ENCODE measurements around the gene EXOC4. TPM values are rescaled to one million over a fixed set of nuclear protein-coding genes. Genes with fewer than 3 reads are reported as not detected.

The EXOC4 gene
- total RNA-seq, 3 donors from 2014 or later: 63.9 to 90.2 (median 89.5) TPM

GRCh38 chr7:133746847-133747246, 494.0 kb downstream of the EXOC4 start:
- no peak for ATAC-seq
- Histone ChIP-seq H3K9me3 (no peaks in the 10 kb centered on the region), H3K36me3 (ENCODE audit: low read depth) (no peaks in the 10 kb centered on the region), H3K4me3 (no peak overlapping the region), H3K4me1 (ENCODE audit: low read depth) (no peaks in the 10 kb centered on the region)
- no peak for DNase-seq
- intact Hi-C loops (cut with DNase I, micrococcal nuclease): loop anchor here in 1 of 2 donors (10.0 kb wide), 1 partner anchor 338 kb away; no protein-coding TSS in a partner anchor
- TF ChIP-seq CTCF (IDR thresholded peaks at IDR 0.05): no peak

- no peak for TF ChIP-seq CTCF (IDR thresholded peaks at IDR 0.05)
- Histone ChIP-seq H3K36me3 (ENCODE audit: low read depth) (no peaks in the 10 kb centered on the region), H3K9me3 (no peaks in the 10 kb centered on the region), H3K4me1 (ENCODE audit: low read depth) (peaks cover under 1% of the 10 kb centered on the region), H3K4me3 (no peak overlapping the region)
- ATAC-seq (no peak), DNase-seq (no peak)
- intact Hi-C loops (cut with DNase I, micrococcal nuclease): loop anchor here in 1 of 2 donors (10.0 kb wide), 1 partner anchor 336 kb away; no protein-coding TSS in a partner anchor
Observed at GRCh38 chr7:133748443-133749407, 495.8 kb downstream of the EXOC4 start.

GRCh38 chr7:133750287-133750686, 497.4 kb downstream of the EXOC4 start:
- Histone ChIP-seq H3K9me3 (no peaks in the 10 kb centered on the region), H3K4me3 (no peak overlapping the region), H3K4me1 (ENCODE audit: low read depth) (peaks cover 7% of the 10 kb centered on the region), H3K36me3 (ENCODE audit: low read depth) (no peaks in the 10 kb centered on the region)
- ATAC-seq: no peak
- no peak for TF ChIP-seq CTCF (IDR thresholded peaks at IDR 0.05)
- no peak for DNase-seq
- intact Hi-C loops (cut with DNase I, micrococcal nuclease): no loop called here

- intact Hi-C loops (cut with DNase I, micrococcal nuclease): no loop called here
- no peaks in the 10 kb centered on the region for H3K9me3 ChIP-seq
- ATAC-seq: no peak
- no peak for DNase-seq
- no peak for TF ChIP-seq CTCF (IDR thresholded peaks at IDR 0.05)
- H3K4me1 ChIP-seq (ENCODE audit: low read depth): peaks cover 7% of the 10 kb centered on the region
- H3K36me3 ChIP-seq (ENCODE audit: low read depth): no peaks in the 10 kb centered on the region
- H3K4me3 ChIP-seq: no peak overlapping the region
Observed at GRCh38 chr7:133751079-133751478, 498.2 kb downstream of the EXOC4 start.

- DNase-seq (peak in 1 of 3 donors; percentile 23), ATAC-seq (peak; percentile 66)
- intact Hi-C loops (cut with DNase I, micrococcal nuclease): no loop called here
- Histone ChIP-seq H3K4me1 (ENCODE audit: low read depth) (peaks cover 7% of the 10 kb centered on the region), H3K9me3 (no peaks in the 10 kb centered on the region), H3K4me3 (no peak overlapping the region), H3K36me3 (ENCODE audit: low read depth) (no peaks in the 10 kb centered on the region)
- TF ChIP-seq CTCF (IDR thresholded peaks at IDR 0.05): no peak
Observed at GRCh38 chr7:133753513-133753912, 500.6 kb downstream of the EXOC4 start.

All from mucosa of descending colon (tissue), 3 donors.